Osteocyte (in vitro differentiated cells): ENCODE data around the gene STRIP1. TPM values are rescaled to one million over a fixed set of nuclear protein-coding genes. Genes with fewer than 3 reads are reported as not detected.

Experiments used
- DNase-seq: peaks from one replicate; pipeline ENCODE4 v3.0.0; 2021; ENCODE audit warnings: mixed read lengths; ENCODE audit not compliant: unreplicated experiment; ENCODE audit errors: extremely low spot score
- H3K27ac Mint-ChIP-seq: one replicate; pipeline ENCODE4 v1.8.0; 2021; ENCODE audit warnings: mild to moderate bottlenecking, mixed read lengths; ENCODE audit not compliant: unreplicated experiment
- H3K27me3 Mint-ChIP-seq: one replicate; pipeline ENCODE4 v1.8.0; 2021; ENCODE audit warnings: mixed read lengths; ENCODE audit not compliant: unreplicated experiment
- H3K36me3 Mint-ChIP-seq: one replicate; pipeline ENCODE4 v1.8.0; 2021; ENCODE audit warnings: mixed read lengths; ENCODE audit not compliant: unreplicated experiment
- H3K4me1 Mint-ChIP-seq: one replicate; pipeline ENCODE4 v1.8.0; 2021; ENCODE audit warnings: mixed read lengths; ENCODE audit not compliant: unreplicated experiment
- H3K4me3 Mint-ChIP-seq: one replicate; pipeline ENCODE4 v1.8.0; 2021; ENCODE audit warnings: mild to moderate bottlenecking, moderate library complexity, mixed read lengths; ENCODE audit not compliant: unreplicated experiment
- H3K9me3 Mint-ChIP-seq: one replicate; pipeline ENCODE4 v1.8.0; 2021; ENCODE audit warnings: mixed read lengths; ENCODE audit not compliant: unreplicated experiment
- CTCF ChIP-seq: fragments of 200-600 bp; sonication (generic); IDR thresholded peaks from 2 replicates; pipeline ENCODE4 v1.5.0; 2021; ENCODE audit warnings: antibody characterized with exemption, mild to moderate bottlenecking, moderate library complexity
- total RNA-seq: library from RNA; stranded (reverse); gene quantifications from 2 replicates; pipeline ENCODE4 v1.2.1, GENCODE V29; 2021

Gene STRIP1
- total RNA-seq, 1 donor from 2014 or later, result 55.7 TPM

GRCh38 chr1:110092991-110093390 lies 58.6 kb downstream of the STRIP1 start:
- DNase-seq, result no peak
- Mint-ChIP-seq H3K4me1 (peaks cover 19% of the 10 kb centered on the region), H3K9me3 (no peaks in the 10 kb centered on the region), H3K4me3 (no peak overlapping the region), H3K27ac (no peak overlapping the region), H3K36me3 (no peaks in the 10 kb centered on the region), H3K27me3 (peaks cover 26% of the 10 kb centered on the region)
- no peak for TF ChIP-seq CTCF

GRCh38 chr1:110094931-110095654 lies 60.7 kb downstream of the STRIP1 start:
- Mint-ChIP-seq H3K4me1 (peaks cover 14% of the 10 kb centered on the region), H3K27ac (no peak overlapping the region), H3K9me3 (no peaks in the 10 kb centered on the region), H3K27me3 (peaks cover 26% of the 10 kb centered on the region), H3K4me3 (no peak overlapping the region), H3K36me3 (no peaks in the 10 kb centered on the region)
- DNase-seq, result no peak
- TF ChIP-seq CTCF, result no peak

- H3K27me3 Mint-ChIP-seq, result peaks cover 12% of the 10 kb centered on the region
- TF ChIP-seq CTCF, result no peak
- H3K9me3 Mint-ChIP-seq, result no peaks in the 10 kb centered on the region
- DNase-seq, result no peak
- H3K27ac Mint-ChIP-seq, result no peak overlapping the region
- no peak overlapping the region for H3K4me3 Mint-ChIP-seq
- peaks cover 20% of the 10 kb centered on the region for H3K4me1 Mint-ChIP-seq
- H3K36me3 Mint-ChIP-seq, result no peaks in the 10 kb centered on the region
Observed at GRCh38 chr1:110097507-110098221, 63.2 kb downstream of the STRIP1 start.

GRCh38 chr1:110098222-110099026 lies 64.0 kb downstream of the STRIP1 start:
- H3K27ac Mint-ChIP-seq, result no peak overlapping the region
- TF ChIP-seq CTCF, result no peak
- H3K27me3 Mint-ChIP-seq, result peaks cover 12% of the 10 kb centered on the region
- no peak overlapping the region for H3K4me3 Mint-ChIP-seq
- H3K4me1 Mint-ChIP-seq, result peaks cover 20% of the 10 kb centered on the region
- no peaks in the 10 kb centered on the region for H3K9me3 Mint-ChIP-seq
- no peaks in the 10 kb centered on the region for H3K36me3 Mint-ChIP-seq
- DNase-seq, result no peak

GRCh38 chr1:110100335-110100734 lies 65.9 kb downstream of the STRIP1 start:
- TF ChIP-seq CTCF, result no peak
- Mint-ChIP-seq H3K4me1 (peaks cover 20% of the 10 kb centered on the region), H3K4me3 (no peak overlapping the region), H3K27me3 (peaks cover 4% of the 10 kb centered on the region), H3K36me3 (no peaks in the 10 kb centered on the region), H3K27ac (no peak overlapping the region), H3K9me3 (no peaks in the 10 kb centered on the region)
- no peak for DNase-seq
